T follicular helper cell (primary cell): ENCODE data around the gene CAV1.

Source experiments
- DNase-seq: peaks from one replicate; pipeline ENCODE4 v3.0.0-alpha.2; 2020; ENCODE audit warnings: low read depth

Gene CAV1

GRCh38 chr7:116503835-116504234 is 21.0 kb upstream of the CAV1 start:
- DNase-seq = no peak

- DNase-seq = no peak
These were observed 19.6 kb upstream of the CAV1 start for GRCh38 chr7:116505278-116505677.

GRCh38 chr7:116505823-116506222 is 19.0 kb upstream of the CAV1 start:
- no peak for DNase-seq

GRCh38 chr7:116509982-116510579 is 14.8 kb upstream of the CAV1 start:
- DNase-seq = no peak

- no peak for DNase-seq
These were observed 14.0 kb upstream of the CAV1 start for GRCh38 chr7:116510795-116511194.

GRCh38 chr7:116511552-116512519 is 13.0 kb upstream of the CAV1 start:
- no peak for DNase-seq

GRCh38 chr7:116512520-116513188 is 12.2 kb upstream of the CAV1 start:
- DNase-seq = no peak

- DNase-seq = no peak
These were observed 9.3 kb upstream of the CAV1 start for GRCh38 chr7:116515584-116515983.

GRCh38 chr7:116516324-116516723 is 8.5 kb upstream of the CAV1 start:
- DNase-seq = no peak

GRCh38 chr7:116517626-116518025 is 7.2 kb upstream of the CAV1 start:
- no peak for DNase-seq

- no peak for DNase-seq
These were observed 5.9 kb upstream of the CAV1 start for GRCh38 chr7:116518961-116519360.

GRCh38 chr7:116521046-116521664 is 3.7 kb upstream of the CAV1 start:
- DNase-seq = no peak

GRCh38 chr7:116522247-116522646 is 2.6 kb upstream of the CAV1 start:
- no peak for DNase-seq

- DNase-seq = no peak
These were observed 621 bp upstream of the CAV1 start for GRCh38 chr7:116524221-116524608.

GRCh38 chr7:116525298-116525912 is 569 bp downstream of the CAV1 start:
- no peak for DNase-seq

GRCh38 chr7:116525913-116526861 is 1.4 kb downstream of the CAV1 start:
- peak; percentile 23 for DNase-seq

- DNase-seq = no peak
These were observed 2.1 kb downstream of the CAV1 start for GRCh38 chr7:116526897-116527296.

- DNase-seq = no peak
These were observed 2.7 kb downstream of the CAV1 start for GRCh38 chr7:116527521-116527920.

- DNase-seq = no peak
These were observed 3.4 kb downstream of the CAV1 start for GRCh38 chr7:116528008-116528789.

GRCh38 chr7:116529250-116529649 is 4.4 kb downstream of the CAV1 start:
- DNase-seq = no peak
